SK-N-DZ (cell line): ENCODE measurements around the gene CYB5R3.
"Not testable (repeated sequence)": the region's sequence is repeated elsewhere in the genome, so short reads cannot be mapped to it uniquely, and the experiment has no call there.

Source experiments
- DNase-seq: peaks from one replicate; pipeline ENCODE4 v3.0.0-alpha.2; 2015; ENCODE audit warnings: low spot score
- small RNA-seq, 2 experiments: library from RNA; depleted of rRNA; stranded (forward); fragments of <200 nt; gene quantifications; one replicate each; pipeline ENCODE3, GENCODE V24; 2014

The CYB5R3 gene

DNA sequence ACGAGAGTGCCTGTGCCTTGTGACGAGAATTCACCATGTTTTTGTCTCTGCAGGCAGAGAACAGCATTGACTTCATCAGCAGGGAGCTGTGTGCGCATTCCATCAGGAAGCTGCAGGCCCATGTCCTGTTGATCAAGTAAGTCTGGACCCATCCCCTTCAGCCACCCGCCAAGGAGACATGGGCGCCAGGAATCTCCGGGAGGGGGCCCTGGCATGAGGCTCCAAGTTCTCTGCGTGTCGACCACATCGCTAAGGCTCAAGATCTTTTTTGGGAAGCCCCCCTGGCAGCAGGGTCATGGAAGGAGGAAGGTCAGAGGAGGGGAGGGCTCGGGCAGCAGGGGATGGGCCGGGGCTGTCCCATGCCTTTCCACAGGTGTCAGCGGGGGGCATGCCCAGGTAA, 78.1 kb downstream of the CYB5R3 start:
- DNase-seq, result not testable (repeated sequence)

DNA sequence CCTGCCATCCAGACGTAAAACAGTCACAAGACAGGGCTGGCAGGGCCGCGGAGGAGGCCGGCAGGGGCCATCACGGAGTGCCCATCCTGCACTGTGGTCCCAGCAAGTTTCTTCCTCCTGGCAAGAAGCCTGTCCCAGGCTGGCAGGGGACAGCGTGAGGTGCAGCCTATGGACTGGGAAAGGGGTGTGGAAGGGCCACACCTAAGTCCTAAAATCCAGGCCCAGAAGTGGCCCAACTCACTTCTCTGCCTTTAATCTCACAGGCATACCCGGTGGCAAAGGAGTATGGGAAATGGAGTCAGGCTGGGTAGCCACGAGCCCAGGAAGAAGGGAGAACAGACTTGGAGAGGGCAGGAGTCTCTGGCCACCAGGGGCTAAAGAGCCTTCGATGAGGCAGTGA, 78.6 kb downstream of the CYB5R3 start:
- not testable (repeated sequence) for DNase-seq

DNA sequence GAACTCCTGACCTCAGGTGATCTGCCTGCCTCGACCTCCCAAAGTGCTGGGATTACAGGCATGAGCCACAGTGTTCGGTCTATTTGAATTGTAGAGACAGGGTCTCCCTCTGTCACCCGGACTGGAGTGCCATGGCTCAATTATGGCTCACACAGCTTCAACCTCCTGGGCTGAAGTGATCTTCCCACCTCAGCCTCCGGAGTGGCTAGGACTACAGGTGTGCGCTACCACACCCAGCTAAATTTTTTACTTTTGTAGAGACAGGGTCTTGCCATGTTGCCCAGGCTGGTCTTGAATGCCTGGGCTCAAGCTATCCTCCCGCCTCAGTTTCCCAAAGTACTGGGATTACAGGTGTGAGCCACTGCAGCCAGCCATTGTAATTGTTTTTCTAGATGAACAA, 81.2 kb downstream of the CYB5R3 start:
- not testable (repeated sequence) for DNase-seq

Small RNAs within 50 kb of the gene (small RNA-seq; reads per million reads assigned to genes)
- gene RNU6-513P, result 0 reads per million in 2 experiments
